Natural killer cell (primary cell): ENCODE measurements around the gene PDE5A. TPM values are rescaled to one million over a fixed set of nuclear protein-coding genes. Genes with fewer than 3 reads are reported as not detected.

Experiments
- ATAC-seq, 3 donors: fragments of 150-1000 bp in 2 of 3; fragments of 200-7000 bp in 1 of 3; cut with Tn5 transposase; 1 replicate in 1 of 3; 2 replicates in 2 of 3; pipeline ENCODE4 v1.10.0; 2021; ENCODE audit warnings: mild to moderate bottlenecking in 2 of 3, moderate library complexity in 2 of 3
- DNase-seq, 2 donors: peaks; one replicate each; pipeline versions ENCODE4 v3.0.0 to v3.0.0-alpha.2; 2013 to 2021; ENCODE audit warnings: mixed read lengths in 1 of 2
- H3K27ac ChIP-seq: one replicate; pipeline ENCODE4 v1.5.1; 2013; ENCODE audit warnings: mild to moderate bottlenecking, low read length
- H3K27me3 ChIP-seq: one replicate; pipeline ENCODE4 v1.6.1; 2013; ENCODE audit warnings: low read length; ENCODE audit not compliant: control insufficient read depth, insufficient read depth
- H3K36me3 ChIP-seq: one replicate; pipeline ENCODE4 v1.6.1; 2013; ENCODE audit warnings: low read length; ENCODE audit not compliant: control insufficient read depth, insufficient read depth
- H3K4me1 ChIP-seq: one replicate; pipeline ENCODE4 v1.6.1; 2013; ENCODE audit warnings: low read length; ENCODE audit not compliant: control insufficient read depth, insufficient read depth
- H3K4me3 ChIP-seq: one replicate; pipeline ENCODE4 v1.5.1; 2013; ENCODE audit warnings: low read length
- H3K9me3 ChIP-seq: one replicate; pipeline ENCODE4 v1.6.1; 2013; ENCODE audit warnings: low read length; ENCODE audit not compliant: control insufficient read depth, insufficient read depth
- H3K27ac Mint-ChIP-seq, 2 donors: one replicate each; pipeline ENCODE4 v1.8.0; 2022; ENCODE audit warnings: mild to moderate bottlenecking in 2 of 2, mixed read lengths in 2 of 2, moderate library complexity in 1 of 2
- H3K27me3 Mint-ChIP-seq, 2 donors: one replicate each; pipeline ENCODE4 v1.8.0; 2022; ENCODE audit warnings: low read depth in 2 of 2, mixed read lengths in 2 of 2
- H3K36me3 Mint-ChIP-seq: one replicate; pipeline ENCODE4 v1.8.0; 2022; ENCODE audit warnings: mixed read lengths
- H3K4me1 Mint-ChIP-seq, 2 donors: one replicate each; pipeline ENCODE4 v1.8.0; 2022; ENCODE audit warnings: mixed read lengths in 2 of 2
- H3K4me3 Mint-ChIP-seq: one replicate; pipeline ENCODE4 v1.8.0; 2022; ENCODE audit warnings: mild to moderate bottlenecking, moderate library complexity, mixed read lengths
- H3K9me3 Mint-ChIP-seq, 2 donors: one replicate each; pipeline ENCODE4 v1.8.0; 2022; ENCODE audit warnings: mixed read lengths in 2 of 2
- CTCF ChIP-seq: fragments of 200-600 bp; IDR thresholded peaks from one replicate; pipeline ENCODE4 v1.8.0; 2022; ENCODE audit warnings: antibody characterized with exemption
- WGBS: methylation state at CpG from one replicate; pipeline ENCODE4 v1.1.7; 2013; ENCODE audit warnings: missing lambda C conversion rate; ENCODE audit not compliant: insufficient coverage; 5-methylcytosine and 5-hydroxymethylcytosine counted together
- intact Hi-C: fragments of 100-400 bp; cut with micrococcal nuclease; formaldehyde crosslinking; loops from one replicate; pipeline ENCODE4 v1.14.2; 2022
- total RNA-seq, 4 donors: library from RNA; stranded (reverse); fragments of 120-200 nt in 1 of 4; gene quantifications; one replicate each; pipeline versions ENCODE4 v1.2.3 to v1.2.4, GENCODE V29; 2013 to 2022

PDE5A gene
- total RNA-seq, 3 donors from 2014 or later (not counting 1 experiment from before 2014, with no cell fraction given): 2.1 to 4.0 (median 2.5) TPM

- no peak for DNase-seq
- no peaks in the 10 kb centered on the region for H3K27me3 Mint-ChIP-seq
- H3K4me1 ChIP-seq: no peaks in the 10 kb centered on the region
- H3K27ac Mint-ChIP-seq: no peak overlapping the region
- 100% methylated on average over 1 of the region's 2 CpGs for WGBS
- peaks cover 9% of the 10 kb centered on the region for H3K36me3 Mint-ChIP-seq
- no peaks in the 10 kb centered on the region for H3K4me1 Mint-ChIP-seq
- no peak overlapping the region for H3K27ac ChIP-seq
- H3K27me3 ChIP-seq: no peaks in the 10 kb centered on the region
- no peak overlapping the region for H3K4me3 Mint-ChIP-seq
- no peaks in the 10 kb centered on the region for H3K9me3 ChIP-seq
- no peaks in the 10 kb centered on the region for H3K9me3 Mint-ChIP-seq
- intact Hi-C loops: no loop called here
- H3K4me3 ChIP-seq: no peak overlapping the region
- H3K36me3 ChIP-seq: no peaks in the 10 kb centered on the region
- no peak for TF ChIP-seq CTCF
- no peak for ATAC-seq
Measured at GRCh38 chr4:119526786-119527550, 101.6 kb downstream of the PDE5A start.

- Mint-ChIP-seq H3K27ac (no peak overlapping the region), H3K4me1 (no peaks in the 10 kb centered on the region), H3K9me3 (no peaks in the 10 kb centered on the region), H3K36me3 (peaks cover 9% of the 10 kb centered on the region), H3K27me3 (no peaks in the 10 kb centered on the region), H3K4me3 (no peak overlapping the region)
- no peaks in the 10 kb centered on the region for H3K4me1 ChIP-seq
- no peak overlapping the region for H3K27ac ChIP-seq
- DNase-seq (no peak), ATAC-seq (no peak)
- 73% methylated on average over 3 of the region's 3 CpGs for WGBS
- TF ChIP-seq CTCF: no peak
- no peak overlapping the region for H3K4me3 ChIP-seq
- H3K36me3 ChIP-seq: no peaks in the 10 kb centered on the region
- H3K27me3 ChIP-seq: no peaks in the 10 kb centered on the region
- intact Hi-C loops: no loop called here
- no peaks in the 10 kb centered on the region for H3K9me3 ChIP-seq
Measured at GRCh38 chr4:119525771-119526712, 102.6 kb downstream of the PDE5A start.

GRCh38 chr4:119525005-119525749 lies 103.4 kb downstream of the PDE5A start:
- Mint-ChIP-seq H3K27ac (no peak overlapping the region), H3K9me3 (no peaks in the 10 kb centered on the region), H3K27me3 (no peaks in the 10 kb centered on the region), H3K4me3 (no peak overlapping the region), H3K4me1 (no peaks in the 10 kb centered on the region), H3K36me3 (peaks cover 9% of the 10 kb centered on the region)
- H3K27me3 ChIP-seq: no peaks in the 10 kb centered on the region
- no peaks in the 10 kb centered on the region for H3K36me3 ChIP-seq
- DNase-seq (no peak), ATAC-seq (no peak)
- H3K4me1 ChIP-seq: no peaks in the 10 kb centered on the region
- 98% methylated on average over 4 of the region's 5 CpGs for WGBS
- no peak overlapping the region for H3K4me3 ChIP-seq
- TF ChIP-seq CTCF: no peak
- no peaks in the 10 kb centered on the region for H3K9me3 ChIP-seq
- intact Hi-C loops: no loop called here
- H3K27ac ChIP-seq: no peak overlapping the region
